ENCODE data around the gene CYP27C1.

The CYP27C1 gene

GRCh38 chr2:127159543-127159942 lies 60.6 kb downstream of the CYP27C1 start:
- H3K4me3 ChIP-seq (ENCODE audit: extremely low read depth, insufficient read depth, low read length, poor library complexity, severe bottlenecking), result no peak overlapping the region
- peaks cover 7% of the 10 kb centered on the region for H3K4me1 ChIP-seq (ENCODE audit: control insufficient read depth, insufficient read depth, low read length, poor library complexity, severe bottlenecking)
- no peaks in the 10 kb centered on the region for H3K36me3 ChIP-seq (ENCODE audit: control insufficient read depth, insufficient read depth, low read length)
- H3K9me3 ChIP-seq (ENCODE audit: control insufficient read depth, low read length), result peaks cover 7% of the 10 kb centered on the region
- WGBS, 2 experiments (ENCODE audit: insufficient coverage in 2 of 2), result 83 to 100% methylated on average over 1 of the region's 2 CpGs
- no peak overlapping the region for H3K27ac ChIP-seq (ENCODE audit: low read depth, low read length, severe bottlenecking)

- WGBS, 2 experiments (ENCODE audit: insufficient coverage in 2 of 2), result 76 to 86% methylated on average over 4 to 5 of the region's 11 CpGs
- peaks cover 7% of the 10 kb centered on the region for H3K9me3 ChIP-seq (ENCODE audit: control insufficient read depth, low read length)
- H3K4me3 ChIP-seq (ENCODE audit: extremely low read depth, insufficient read depth, low read length, poor library complexity, severe bottlenecking), result no peak overlapping the region
- no peak overlapping the region for H3K27ac ChIP-seq (ENCODE audit: low read depth, low read length, severe bottlenecking)
- H3K36me3 ChIP-seq (ENCODE audit: control insufficient read depth, insufficient read depth, low read length), result no peaks in the 10 kb centered on the region
- H3K4me1 ChIP-seq (ENCODE audit: control insufficient read depth, insufficient read depth, low read length, poor library complexity, severe bottlenecking), result peaks cover 14% of the 10 kb centered on the region
Observed at GRCh38 chr2:127158614-127159290, 61.3 kb downstream of the CYP27C1 start.

- Histone ChIP-seq H3K27ac (ENCODE audit: low read depth, low read length, severe bottlenecking) (no peak overlapping the region), H3K4me1 (ENCODE audit: control insufficient read depth, insufficient read depth, low read length, poor library complexity, severe bottlenecking) (peaks cover 20% of the 10 kb centered on the region), H3K9me3 (ENCODE audit: control insufficient read depth, low read length) (peaks cover 7% of the 10 kb centered on the region), H3K4me3 (ENCODE audit: extremely low read depth, insufficient read depth, low read length, poor library complexity, severe bottlenecking) (no peak overlapping the region), H3K36me3 (ENCODE audit: control insufficient read depth, insufficient read depth, low read length) (no peaks in the 10 kb centered on the region)
- WGBS, 2 experiments (ENCODE audit: insufficient coverage in 2 of 2), result 48 to 50% methylated on average over 12 to 14 of the region's 16 CpGs
Observed at GRCh38 chr2:127157651-127158485, 62.2 kb downstream of the CYP27C1 start.

GRCh38 chr2:127157114-127157513 lies 63.0 kb downstream of the CYP27C1 start:
- WGBS, 2 experiments (ENCODE audit: insufficient coverage in 2 of 2), result 89 to 100% methylated on average over 1 to 5 of the region's 6 CpGs
- no peak overlapping the region for H3K27ac ChIP-seq (ENCODE audit: low read depth, low read length, severe bottlenecking)
- no peaks in the 10 kb centered on the region for H3K36me3 ChIP-seq (ENCODE audit: control insufficient read depth, insufficient read depth, low read length)
- peaks cover 20% of the 10 kb centered on the region for H3K4me1 ChIP-seq (ENCODE audit: control insufficient read depth, insufficient read depth, low read length, poor library complexity, severe bottlenecking)
- no peak overlapping the region for H3K4me3 ChIP-seq (ENCODE audit: extremely low read depth, insufficient read depth, low read length, poor library complexity, severe bottlenecking)
- peaks cover 7% of the 10 kb centered on the region for H3K9me3 ChIP-seq (ENCODE audit: control insufficient read depth, low read length)

GRCh38 chr2:127155947-127156346 lies 64.2 kb downstream of the CYP27C1 start:
- Histone ChIP-seq H3K4me1 (ENCODE audit: control insufficient read depth, insufficient read depth, low read length, poor library complexity, severe bottlenecking) (peaks cover 20% of the 10 kb centered on the region), H3K9me3 (ENCODE audit: control insufficient read depth, low read length) (peaks cover 14% of the 10 kb centered on the region), H3K4me3 (ENCODE audit: extremely low read depth, insufficient read depth, low read length, poor library complexity, severe bottlenecking) (no peak overlapping the region), H3K36me3 (ENCODE audit: control insufficient read depth, insufficient read depth, low read length) (no peaks in the 10 kb centered on the region), H3K27ac (ENCODE audit: low read depth, low read length, severe bottlenecking) (no peak overlapping the region)
- 80 to 100% methylated on average over 2 of the region's 2 CpGs for WGBS, 2 experiments (ENCODE audit: insufficient coverage in 2 of 2)

GRCh38 chr2:127155028-127155581 lies 65.0 kb downstream of the CYP27C1 start:
- WGBS, 2 experiments (ENCODE audit: insufficient coverage in 2 of 2), result 90 to 100% methylated on average over 3 to 4 of the region's 7 CpGs
- peaks cover 20% of the 10 kb centered on the region for H3K4me1 ChIP-seq (ENCODE audit: control insufficient read depth, insufficient read depth, low read length, poor library complexity, severe bottlenecking)
- peaks cover 18% of the 10 kb centered on the region for H3K9me3 ChIP-seq (ENCODE audit: control insufficient read depth, low read length)
- H3K27ac ChIP-seq (ENCODE audit: low read depth, low read length, severe bottlenecking), result no peak overlapping the region
- no peak overlapping the region for H3K4me3 ChIP-seq (ENCODE audit: extremely low read depth, insufficient read depth, low read length, poor library complexity, severe bottlenecking)
- H3K36me3 ChIP-seq (ENCODE audit: control insufficient read depth, insufficient read depth, low read length), result no peaks in the 10 kb centered on the region

- H3K4me1 ChIP-seq (ENCODE audit: control insufficient read depth, insufficient read depth, low read length, poor library complexity, severe bottlenecking), result peaks cover 20% of the 10 kb centered on the region
- 95 to 100% methylated on average over 2 to 4 of the region's 4 CpGs for WGBS, 2 experiments (ENCODE audit: insufficient coverage in 2 of 2)
- H3K27ac ChIP-seq (ENCODE audit: low read depth, low read length, severe bottlenecking), result no peak overlapping the region
- no peak overlapping the region for H3K4me3 ChIP-seq (ENCODE audit: extremely low read depth, insufficient read depth, low read length, poor library complexity, severe bottlenecking)
- no peaks in the 10 kb centered on the region for H3K36me3 ChIP-seq (ENCODE audit: control insufficient read depth, insufficient read depth, low read length)
- peaks cover 21% of the 10 kb centered on the region for H3K9me3 ChIP-seq (ENCODE audit: control insufficient read depth, low read length)
Observed at GRCh38 chr2:127154396-127154795, 65.7 kb downstream of the CYP27C1 start.

GRCh38 chr2:127153691-127154158 lies 66.4 kb downstream of the CYP27C1 start:
- peak overlapping the region; percentile 44 for H3K27ac ChIP-seq (ENCODE audit: low read depth, low read length, severe bottlenecking)
- H3K36me3 ChIP-seq (ENCODE audit: control insufficient read depth, insufficient read depth, low read length), result no peaks in the 10 kb centered on the region
- H3K4me3 ChIP-seq (ENCODE audit: extremely low read depth, insufficient read depth, low read length, poor library complexity, severe bottlenecking), result no peak overlapping the region
- peaks cover 21% of the 10 kb centered on the region for H3K9me3 ChIP-seq (ENCODE audit: control insufficient read depth, low read length)
- WGBS, 2 experiments (ENCODE audit: insufficient coverage in 2 of 2), result 89 to 93% methylated on average over 4 to 5 of the region's 6 CpGs
- H3K4me1 ChIP-seq (ENCODE audit: control insufficient read depth, insufficient read depth, low read length, poor library complexity, severe bottlenecking), result peaks cover 20% of the 10 kb centered on the region

- Histone ChIP-seq H3K4me1 (ENCODE audit: control insufficient read depth, insufficient read depth, low read length, poor library complexity, severe bottlenecking) (peaks cover 17% of the 10 kb centered on the region), H3K9me3 (ENCODE audit: control insufficient read depth, low read length) (peaks cover 15% of the 10 kb centered on the region), H3K36me3 (ENCODE audit: control insufficient read depth, insufficient read depth, low read length) (no peaks in the 10 kb centered on the region), H3K4me3 (ENCODE audit: extremely low read depth, insufficient read depth, low read length, poor library complexity, severe bottlenecking) (no peak overlapping the region), H3K27ac (ENCODE audit: low read depth, low read length, severe bottlenecking) (no peak overlapping the region)
- 86 to 100% methylated on average over 1 of the region's 1 CpG for WGBS, 2 experiments (ENCODE audit: insufficient coverage in 2 of 2)
Observed at GRCh38 chr2:127150996-127151395, 69.1 kb downstream of the CYP27C1 start.

- no peak overlapping the region for H3K4me3 ChIP-seq (ENCODE audit: extremely low read depth, insufficient read depth, low read length, poor library complexity, severe bottlenecking)
- H3K36me3 ChIP-seq (ENCODE audit: control insufficient read depth, insufficient read depth, low read length), result no peaks in the 10 kb centered on the region
- no CpG with 5 or more reads among the region's 4 CpGs for WGBS, 2 experiments (ENCODE audit: insufficient coverage in 2 of 2)
- H3K27ac ChIP-seq (ENCODE audit: low read depth, low read length, severe bottlenecking), result no peak overlapping the region
- H3K9me3 ChIP-seq (ENCODE audit: control insufficient read depth, low read length), result peaks cover 15% of the 10 kb centered on the region
- H3K4me1 ChIP-seq (ENCODE audit: control insufficient read depth, insufficient read depth, low read length, poor library complexity, severe bottlenecking), result peaks cover 29% of the 10 kb centered on the region
Observed at GRCh38 chr2:127149384-127149783, 70.7 kb downstream of the CYP27C1 start.

Measured in mesodermal cell (in vitro differentiated cells).